Activated naive CD4-positive, alpha-beta T cell treated with anti-CD3 and anti-CD28 coated beads, Interleukin-2, amount 10 ng/mL, durations not matched to agents 7 days and 5 days (primary cell): ENCODE measurements around the gene CCDC177.

ENCODE experiments used
- CTCF ChIA-PET: fragments of 350-600 bp; sonication (Branson Sonifier 250); formaldehyde crosslinking; loops from one replicate; lab custom pipeline; 2021; ENCODE audit warnings: antibody characterized with exemption; lab: Charles Lee
- DNase-seq: peaks from one replicate; pipeline ENCODE4 v3.0.0-alpha.2; 2020
- H3K27ac Mint-ChIP-seq: one replicate; pipeline ENCODE4 v1.8.0; 2021; ENCODE audit warnings: mild to moderate bottlenecking, moderate library complexity, mixed read lengths
- H3K27me3 Mint-ChIP-seq: one replicate; pipeline ENCODE4 v1.8.0; 2021; ENCODE audit warnings: mild to moderate bottlenecking, mixed read lengths
- H3K36me3 Mint-ChIP-seq: one replicate; pipeline ENCODE4 v1.8.0; 2021; ENCODE audit warnings: mixed read lengths
- H3K4me1 Mint-ChIP-seq: one replicate; pipeline ENCODE4 v1.8.0; 2021; ENCODE audit warnings: mixed read lengths
- H3K4me3 Mint-ChIP-seq: one replicate; pipeline ENCODE4 v1.8.0; 2021; ENCODE audit warnings: mild to moderate bottlenecking, moderate library complexity, mixed read lengths
- H3K9me3 Mint-ChIP-seq: one replicate; pipeline ENCODE4 v1.8.0; 2021; ENCODE audit warnings: mixed read lengths

CCDC177 gene

GRCh38 chr14:69574263-69574953, at the start of gene CCDC177:
TSS of gene CCDC177 (minus strand) at chr14:69574871. CDS start at chr14:69573622, 1,249 bp downstream.
- H3K27ac Mint-ChIP-seq, result peak within 1 kb of the TSS; percentile 38
- peak; percentile 82 for DNase-seq
- H3K4me1 Mint-ChIP-seq, result peaks cover 15% of the 10 kb centered on the region
- peaks cover 96% of the 10 kb centered on the region for H3K27me3 Mint-ChIP-seq
- peak within 1 kb of the TSS; percentile 55 for H3K4me3 Mint-ChIP-seq
- H3K9me3 Mint-ChIP-seq, result no peaks in the 10 kb centered on the region
- CTCF ChIA-PET, result interaction anchor here (0.6 to 4.9 kb wide), 17 partner anchors 11 to 1448 kb away, joined by 3 to 29 read pairs (median 4); no protein-coding TSS in a partner anchor
- no peaks in the 10 kb centered on the region for H3K36me3 Mint-ChIP-seq

- DNase-seq, result no peak
- Mint-ChIP-seq H3K36me3 (peaks cover 17% of the 10 kb centered on the region), H3K4me1 (peaks cover 91% of the 10 kb centered on the region), H3K27ac (peak overlapping the region; percentile 92), H3K9me3 (no peaks in the 10 kb centered on the region), H3K27me3 (no peaks in the 10 kb centered on the region), H3K4me3 (no peak overlapping the region)
- CTCF ChIA-PET, result interaction anchor here (1.0 to 1.8 kb wide), 2 partner anchors 12 to 13 kb away, joined by 3 to 6 read pairs; no protein-coding TSS in a partner anchor
Measured at GRCh38 chr14:69624136-69624535, 49.5 kb upstream of the CCDC177 start.

- Mint-ChIP-seq H3K9me3 (no peaks in the 10 kb centered on the region), H3K27me3 (no peaks in the 10 kb centered on the region), H3K36me3 (peaks cover 25% of the 10 kb centered on the region), H3K4me1 (peaks cover 95% of the 10 kb centered on the region), H3K27ac (no peak overlapping the region), H3K4me3 (no peak overlapping the region)
- CTCF ChIA-PET, result interaction anchor here (1.4 kb wide), 1 partner anchor 9 kb away, joined by 3 read pairs; no protein-coding TSS in a partner anchor
- DNase-seq, result no peak
Measured at GRCh38 chr14:69620981-69621380, 46.3 kb upstream of the CCDC177 start.

DNA sequence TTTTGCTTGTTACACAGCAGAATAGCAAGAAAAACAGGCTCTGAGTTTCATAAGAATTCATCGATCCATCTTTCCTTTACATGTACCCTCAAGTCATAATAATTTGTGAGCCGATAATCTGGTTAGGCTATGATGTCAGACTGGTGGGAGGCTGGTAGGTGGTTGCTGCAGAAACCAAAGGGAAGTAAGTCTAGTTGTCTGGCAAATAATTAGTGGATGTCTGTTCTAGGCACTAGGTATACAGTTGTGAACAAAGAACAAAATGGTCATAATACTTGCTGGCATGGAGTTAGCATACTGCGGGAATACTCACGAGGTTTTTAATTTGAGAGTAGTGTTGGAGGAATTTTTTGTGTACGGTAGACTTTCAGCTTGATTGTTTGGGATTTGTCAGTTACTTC, 45.5 kb upstream of the CCDC177 start:
- peaks cover 95% of the 10 kb centered on the region for H3K4me1 Mint-ChIP-seq
- no peaks in the 10 kb centered on the region for H3K27me3 Mint-ChIP-seq
- no peak overlapping the region for H3K27ac Mint-ChIP-seq
- CTCF ChIA-PET, result interaction anchor here (1.4 kb wide), 1 partner anchor 8 kb away, joined by 3 read pairs; no protein-coding TSS in a partner anchor
- peaks cover 29% of the 10 kb centered on the region for H3K36me3 Mint-ChIP-seq
- no peaks in the 10 kb centered on the region for H3K9me3 Mint-ChIP-seq
- H3K4me3 Mint-ChIP-seq, result no peak overlapping the region
- no peak for DNase-seq

DNA sequence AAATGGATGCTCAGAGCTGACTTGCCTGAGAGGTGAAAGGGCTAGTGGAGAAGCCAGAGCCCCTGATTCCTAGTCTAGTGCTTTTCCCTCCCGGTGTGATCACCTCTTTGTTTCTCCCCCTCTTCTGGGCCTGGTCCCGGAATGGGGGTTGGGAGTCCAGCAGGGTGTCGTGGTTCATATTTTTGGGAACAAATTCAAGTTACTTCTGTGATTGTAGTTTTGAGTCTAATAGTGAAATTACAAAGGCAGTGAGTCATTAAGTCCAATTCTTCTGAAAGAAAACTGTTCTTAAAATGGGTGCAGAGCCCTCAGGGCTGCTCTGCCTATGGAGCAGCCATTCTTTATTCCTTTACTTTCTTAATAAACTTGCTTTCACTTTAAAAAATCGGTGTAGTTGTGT, 44.3 kb upstream of the CCDC177 start:
- no peaks in the 10 kb centered on the region for H3K27me3 Mint-ChIP-seq
- CTCF ChIA-PET, result no interaction called here
- no peaks in the 10 kb centered on the region for H3K9me3 Mint-ChIP-seq
- peaks cover 95% of the 10 kb centered on the region for H3K4me1 Mint-ChIP-seq
- H3K4me3 Mint-ChIP-seq, result no peak overlapping the region
- no peak for DNase-seq
- peak overlapping the region; percentile 62 for H3K27ac Mint-ChIP-seq
- peaks cover 32% of the 10 kb centered on the region for H3K36me3 Mint-ChIP-seq

- Mint-ChIP-seq H3K4me1 (peaks cover 97% of the 10 kb centered on the region), H3K4me3 (no peak overlapping the region), H3K27me3 (no peaks in the 10 kb centered on the region), H3K36me3 (peaks cover 30% of the 10 kb centered on the region), H3K27ac (peak overlapping the region; percentile 99), H3K9me3 (no peaks in the 10 kb centered on the region)
- CTCF ChIA-PET, result interaction anchor here (1.2 to 2.2 kb wide), 3 partner anchors 13 to 56 kb away, joined by 3 to 8 read pairs (median 4); no protein-coding TSS in a partner anchor
- DNase-seq, result no peak
Measured at GRCh38 chr14:69617796-69618195, 43.1 kb upstream of the CCDC177 start.

- Mint-ChIP-seq H3K4me3 (peak overlapping the region; percentile 99), H3K4me1 (peaks cover 87% of the 10 kb centered on the region), H3K9me3 (no peaks in the 10 kb centered on the region), H3K27me3 (no peaks in the 10 kb centered on the region), H3K27ac (peak overlapping the region; percentile 99), H3K36me3 (peaks cover 37% of the 10 kb centered on the region)
- CTCF ChIA-PET, result interaction anchor here (0.6 to 2.2 kb wide), 9 partner anchors 9 to 110 kb away, joined by 3 to 8 read pairs (median 4); no protein-coding TSS in a partner anchor
- no peak for DNase-seq
Measured at GRCh38 chr14:69616408-69616773, 41.7 kb upstream of the CCDC177 start.

- CTCF ChIA-PET, result interaction anchor here (0.6 to 2.2 kb wide), 8 partner anchors 10 to 95 kb away, joined by 3 to 8 read pairs (median 4); no protein-coding TSS in a partner anchor
- DNase-seq, result peak; percentile 68
- peaks cover 85% of the 10 kb centered on the region for H3K4me1 Mint-ChIP-seq
- no peaks in the 10 kb centered on the region for H3K9me3 Mint-ChIP-seq
- no peaks in the 10 kb centered on the region for H3K27me3 Mint-ChIP-seq
- peak overlapping the region; percentile 99 for H3K4me3 Mint-ChIP-seq
- H3K27ac Mint-ChIP-seq, result peak overlapping the region; percentile 99
- H3K36me3 Mint-ChIP-seq, result peaks cover 37% of the 10 kb centered on the region
Measured at GRCh38 chr14:69615496-69616407, 41.1 kb upstream of the CCDC177 start.

DNA sequence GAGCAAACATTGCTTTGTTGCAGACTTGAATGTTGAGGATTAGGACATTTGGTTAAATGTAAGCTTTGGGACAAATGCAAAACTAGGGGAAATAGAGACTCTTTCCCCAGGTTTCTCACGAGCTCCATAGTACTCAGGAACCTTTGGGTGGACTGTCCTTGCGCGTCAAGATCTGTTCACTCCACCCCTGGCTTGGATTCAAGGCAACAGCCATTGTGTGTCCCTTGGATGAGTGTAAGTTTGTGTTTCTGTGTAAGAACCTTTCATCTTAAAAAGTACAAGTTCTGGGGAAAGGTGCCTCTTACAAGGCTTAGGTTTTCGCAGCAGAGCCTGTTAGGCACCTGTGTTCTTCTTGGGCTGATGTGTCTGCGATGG, 40.4 kb upstream of the CCDC177 start:
- Mint-ChIP-seq H3K9me3 (no peaks in the 10 kb centered on the region), H3K36me3 (peaks cover 33% of the 10 kb centered on the region), H3K27me3 (no peaks in the 10 kb centered on the region), H3K4me3 (peak overlapping the region; percentile 99), H3K4me1 (peaks cover 85% of the 10 kb centered on the region), H3K27ac (peak overlapping the region; percentile 99)
- no peak for DNase-seq
- CTCF ChIA-PET, result interaction anchor here (0.9 to 1.9 kb wide), 3 partner anchors 20 to 93 kb away, joined by 4 to 5 read pairs (median 4); no protein-coding TSS in a partner anchor

- Mint-ChIP-seq H3K4me1 (peaks cover 85% of the 10 kb centered on the region), H3K9me3 (no peaks in the 10 kb centered on the region), H3K27ac (peak overlapping the region; percentile 99), H3K27me3 (no peaks in the 10 kb centered on the region), H3K4me3 (peak overlapping the region; percentile 99), H3K36me3 (peaks cover 32% of the 10 kb centered on the region)
- CTCF ChIA-PET, result interaction anchor here (0.9 to 1.9 kb wide), 3 partner anchors 21 to 94 kb away, joined by 4 to 5 read pairs (median 4); no protein-coding TSS in a partner anchor
- DNase-seq, result no peak
Measured at GRCh38 chr14:69614592-69614991, 39.9 kb upstream of the CCDC177 start.

DNA sequence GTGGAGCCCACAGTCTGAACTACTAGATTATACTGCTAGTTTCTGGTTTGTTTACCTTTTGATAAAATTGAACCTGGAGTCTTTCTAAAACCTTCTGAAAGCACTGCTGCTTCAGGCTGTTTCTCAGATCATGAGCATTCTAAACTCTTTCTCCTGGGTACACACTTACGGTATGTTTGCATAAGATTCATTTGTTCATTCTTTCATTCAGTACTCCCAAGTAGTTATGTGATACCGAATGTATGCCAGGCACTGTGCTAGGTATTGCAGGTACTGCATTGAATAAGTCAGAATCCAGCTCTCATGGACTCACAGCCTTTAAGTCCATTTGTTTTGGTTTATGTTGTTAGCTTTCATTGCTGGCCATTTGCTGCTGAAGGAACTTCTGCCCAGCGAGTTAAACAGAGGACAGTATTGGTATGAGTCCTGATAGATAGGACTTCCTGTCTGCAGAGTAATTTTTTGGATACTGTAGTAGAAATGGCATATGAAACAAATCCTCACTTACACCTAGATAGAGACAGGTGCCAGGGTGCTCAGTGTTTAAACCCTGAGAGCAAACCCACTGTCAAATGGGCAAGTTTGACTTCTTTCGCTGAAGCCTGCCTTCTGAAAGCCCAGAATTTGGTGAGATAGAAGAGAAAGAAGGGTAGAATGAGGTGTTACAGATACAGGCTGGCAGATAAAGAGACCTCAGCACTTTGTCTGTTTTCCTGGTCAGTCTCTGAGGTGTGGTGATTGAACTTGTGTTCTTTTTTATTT, 38.8 kb upstream of the CCDC177 start:
- Mint-ChIP-seq H3K27ac (peak overlapping the region; percentile 99), H3K4me1 (peaks cover 81% of the 10 kb centered on the region), H3K27me3 (no peaks in the 10 kb centered on the region), H3K4me3 (peak overlapping the region; percentile 99), H3K9me3 (no peaks in the 10 kb centered on the region), H3K36me3 (peaks cover 28% of the 10 kb centered on the region)
- DNase-seq, result no peak
- CTCF ChIA-PET, result interaction anchor here (1.3 to 1.9 kb wide), 4 partner anchors 22 to 114 kb away, joined by 3 to 4 read pairs (median 4); no protein-coding TSS in a partner anchor

DNA sequence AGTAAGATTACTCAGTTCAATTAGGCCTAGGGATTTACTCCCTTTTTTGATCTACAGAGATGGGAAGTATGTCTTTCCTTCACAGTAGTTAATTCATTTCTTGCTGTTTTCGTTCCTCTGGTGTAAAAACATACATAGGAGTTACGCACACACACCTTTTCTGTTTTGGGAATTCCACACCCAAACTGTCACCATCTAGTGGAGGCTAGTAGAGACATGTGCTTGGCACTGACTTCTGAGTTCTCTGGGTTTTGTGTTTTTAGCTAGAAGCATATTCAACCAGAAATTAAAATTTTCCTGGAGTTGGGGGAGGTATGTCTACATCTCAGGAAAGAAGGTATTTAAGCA, 38.1 kb upstream of the CCDC177 start:
- Mint-ChIP-seq H3K4me1 (peaks cover 76% of the 10 kb centered on the region), H3K36me3 (peaks cover 27% of the 10 kb centered on the region), H3K4me3 (peak overlapping the region; percentile 99), H3K9me3 (no peaks in the 10 kb centered on the region), H3K27ac (peak overlapping the region; percentile 99), H3K27me3 (no peaks in the 10 kb centered on the region)
- CTCF ChIA-PET, result interaction anchor here (0.8 to 1.6 kb wide), 12 partner anchors 8 to 115 kb away, joined by 3 to 7 read pairs (median 3); no protein-coding TSS in a partner anchor
- no peak for DNase-seq
